Measurements from ENCODE around the gene ARFGEF3. TPM values are rescaled to one million over a fixed set of nuclear protein-coding genes. Genes with fewer than 3 reads are reported as not detected.

Gene ARFGEF3
- total and polyA plus RNA-seq, 7 donors: 1.5 to 5.2 (median 3.5) TPM

- no peaks in the 10 kb centered on the region for H3K27me3 ChIP-seq
- H3K4me1 ChIP-seq: peaks cover 0 to 17% (median 8%) of the 10 kb centered on the region in 4 donors
- no peaks in the 10 kb centered on the region for H3K36me3 ChIP-seq
- no peaks in the 10 kb centered on the region for H3K9me3 ChIP-seq
- DNase-seq: no peak
- TF ChIP-seq CTCF (IDR thresholded peaks at IDR 0.05) (no peak), POLR2AphosphoS5 (IDR thresholded peaks at IDR 0.05) (no peak), POLR2A (IDR thresholded peaks at IDR 0.05) (no peak), EP300 (IDR thresholded peaks at IDR 0.05) (no peak)
- no peak overlapping the region for H3K27ac ChIP-seq
- no peak overlapping the region for H3K4me3 ChIP-seq
- 81 to 82% methylated on average over 2 of the region's 2 CpGs for WGBS, 2 donors
- intact Hi-C loops (cut with DNase I): no loop called here
Measured at GRCh38 chr6:138345565-138346285, 184.0 kb downstream of the ARFGEF3 start.

GRCh38 chr6:138346302-138347195 is 184.8 kb downstream of the ARFGEF3 start:
- H3K4me1 ChIP-seq: peaks cover 0 to 17% (median 8%) of the 10 kb centered on the region in 4 donors
- H3K4me3 ChIP-seq: no peak overlapping the region
- WGBS, 2 donors: 68 to 71% methylated on average over 2 of the region's 2 CpGs
- TF ChIP-seq POLR2A (IDR thresholded peaks at IDR 0.05) (no peak), CTCF (IDR thresholded peaks at IDR 0.05) (no peak), EP300 (IDR thresholded peaks at IDR 0.05) (no peak), POLR2AphosphoS5 (IDR thresholded peaks at IDR 0.05) (no peak)
- H3K36me3 ChIP-seq: no peaks in the 10 kb centered on the region
- no peak overlapping the region for H3K27ac ChIP-seq
- intact Hi-C loops (cut with DNase I): no loop called here
- H3K27me3 ChIP-seq: no peaks in the 10 kb centered on the region
- DNase-seq: no peak
- no peaks in the 10 kb centered on the region for H3K9me3 ChIP-seq

- peaks cover 0 to 17% (median 8%) of the 10 kb centered on the region in 4 donors for H3K4me1 ChIP-seq
- no peak overlapping the region for H3K4me3 ChIP-seq
- H3K36me3 ChIP-seq: no peaks in the 10 kb centered on the region
- H3K27me3 ChIP-seq: no peaks in the 10 kb centered on the region
- WGBS, 2 donors: 82 to 84% methylated on average over 2 of the region's 2 CpGs
- intact Hi-C loops (cut with DNase I): no loop called here
- H3K27ac ChIP-seq: no peak overlapping the region
- no peak for DNase-seq
- no peaks in the 10 kb centered on the region for H3K9me3 ChIP-seq
- TF ChIP-seq EP300 (IDR thresholded peaks at IDR 0.05) (no peak), POLR2AphosphoS5 (IDR thresholded peaks at IDR 0.05) (no peak), CTCF (IDR thresholded peaks at IDR 0.05) (no peak), POLR2A (IDR thresholded peaks at IDR 0.05) (no peak)
Measured at GRCh38 chr6:138347864-138348263, 186.1 kb downstream of the ARFGEF3 start.

- Histone ChIP-seq H3K27me3 (no peaks in the 10 kb centered on the region), H3K9me3 (no peaks in the 10 kb centered on the region), H3K4me3 (no peak overlapping the region), H3K36me3 (no peaks in the 10 kb centered on the region), H3K4me1 (peaks cover 0 to 17% (median 8%) of the 10 kb centered on the region in 4 donors), H3K27ac (no peak overlapping the region)
- DNase-seq: no peak
- no peak for TF ChIP-seq POLR2AphosphoS5 (IDR thresholded peaks at IDR 0.05)
- TF ChIP-seq POLR2A (IDR thresholded peaks at IDR 0.05): no peak
- no peak for TF ChIP-seq EP300 (IDR thresholded peaks at IDR 0.05)
- no peak for TF ChIP-seq CTCF (IDR thresholded peaks at IDR 0.05)
- intact Hi-C loops (cut with DNase I): no loop called here
- WGBS, 2 donors: 89 to 92% methylated on average over 3 of the region's 3 CpGs
Measured at GRCh38 chr6:138349891-138350290, 188.2 kb downstream of the ARFGEF3 start.
